ENCODE data around the gene EPHA2. TPM values are rescaled to one million over a fixed set of nuclear protein-coding genes. Genes with fewer than 3 reads are reported as not detected.
A peak's percentile ranks its signal among the peaks of the same experiment; 100 is the strongest.

EPHA2 gene
- total and polyA plus RNA-seq, 2 donors (not counting 1 experiment from before 2014, with no cell fraction given): 9.8 to 24.6 TPM

DNA sequence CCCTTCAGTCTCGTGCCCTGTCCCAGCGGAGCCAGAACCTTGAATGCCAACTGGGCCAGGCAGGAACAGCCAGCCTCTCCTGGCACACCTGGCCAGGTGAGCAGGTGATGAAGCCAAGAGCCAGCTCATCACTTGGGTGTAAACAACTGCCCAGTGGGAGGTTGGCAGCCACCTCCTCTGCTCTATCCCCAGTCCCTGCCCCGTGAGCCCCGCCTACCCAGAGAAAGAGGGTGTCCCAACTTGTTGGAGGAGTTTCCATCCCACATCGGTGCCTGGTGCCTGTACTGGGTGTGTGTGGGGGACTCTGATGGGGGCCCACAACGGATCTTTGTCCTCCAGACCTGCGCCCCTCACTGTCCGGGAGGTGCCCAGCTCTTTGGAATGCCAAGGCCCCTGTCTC, 64.6 kb downstream of the EPHA2 start:
- H3K9ac ChIP-seq (ENCODE audit: insufficient read depth, low read length): no peak overlapping the region
- no peaks in the 10 kb centered on the region for H3K36me3 ChIP-seq (ENCODE audit: control insufficient read depth, insufficient read depth, low read length)
- H3K27me3 ChIP-seq (ENCODE audit: control insufficient read depth, insufficient read depth, low read length): peaks cover 3% of the 10 kb centered on the region
- H3K4me2 ChIP-seq (ENCODE audit: extremely low read depth, insufficient read depth, low read length): no peak overlapping the region
- TF ChIP-seq, protein P1, sequence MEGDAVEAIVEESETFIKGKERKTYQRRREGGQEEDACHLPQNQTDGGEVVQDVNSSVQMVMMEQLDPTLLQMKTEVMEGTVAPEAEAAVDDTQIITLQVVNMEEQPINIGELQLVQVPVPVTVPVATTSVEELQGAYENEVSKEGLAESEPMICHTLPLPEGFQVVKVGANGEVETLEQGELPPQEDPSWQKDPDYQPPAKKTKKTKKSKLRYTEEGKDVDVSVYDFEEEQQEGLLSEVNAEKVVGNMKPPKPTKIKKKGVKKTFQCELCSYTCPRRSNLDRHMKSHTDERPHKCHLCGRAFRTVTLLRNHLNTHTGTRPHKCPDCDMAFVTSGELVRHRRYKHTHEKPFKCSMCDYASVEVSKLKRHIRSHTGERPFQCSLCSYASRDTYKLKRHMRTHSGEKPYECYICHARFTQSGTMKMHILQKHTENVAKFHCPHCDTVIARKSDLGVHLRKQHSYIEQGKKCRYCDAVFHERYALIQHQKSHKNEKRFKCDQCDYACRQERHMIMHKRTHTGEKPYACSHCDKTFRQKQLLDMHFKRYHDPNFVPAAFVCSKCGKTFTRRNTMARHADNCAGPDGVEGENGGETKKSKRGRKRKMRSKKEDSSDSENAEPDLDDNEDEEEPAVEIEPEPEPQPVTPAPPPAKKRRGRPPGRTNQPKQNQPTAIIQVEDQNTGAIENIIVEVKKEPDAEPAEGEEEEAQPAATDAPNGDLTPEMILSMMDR (conservative IDR thresholded peaks at IDR 0.05 in 1 of 2, IDR thresholded peaks at IDR 0.05 in 1 of 2; ENCODE audit: low read depth in 1 of 2, low read length in 2 of 2): no peak
- TF ChIP-seq EZH2 (IDR thresholded peaks at IDR 0.05; ENCODE audit: low read length, missing control alignments): no peak
- no peak overlapping the region for H3K4me3 ChIP-seq (replicated peaks in 1 of 4; ENCODE audit: control extremely low read depth in 1 of 4, insufficient read depth in 1 of 4, low read depth in 3 of 4, low read length in 4 of 4)
- no peak for DNase-seq (ENCODE audit: low read depth in 2 of 2)
- H2AFZ ChIP-seq (ENCODE audit: low read length): no peak overlapping the region
- no peaks in the 10 kb centered on the region for H3K4me1 ChIP-seq (ENCODE audit: control insufficient read depth, extremely low read depth, insufficient read depth, low read length)
- no peaks in the 10 kb centered on the region for H3K9me3 ChIP-seq (ENCODE audit: control insufficient read depth, insufficient read depth, low read depth, low read length)
- no peaks in the 10 kb centered on the region for H3K79me2 ChIP-seq (ENCODE audit: control insufficient read depth, insufficient read depth, low read length)
- no peak overlapping the region for H3K27ac ChIP-seq (ENCODE audit: insufficient read depth, low read length)
- no peaks in the 10 kb centered on the region for H4K20me1 ChIP-seq (ENCODE audit: control insufficient read depth, extremely low read depth, insufficient read depth, low read length)

DNA sequence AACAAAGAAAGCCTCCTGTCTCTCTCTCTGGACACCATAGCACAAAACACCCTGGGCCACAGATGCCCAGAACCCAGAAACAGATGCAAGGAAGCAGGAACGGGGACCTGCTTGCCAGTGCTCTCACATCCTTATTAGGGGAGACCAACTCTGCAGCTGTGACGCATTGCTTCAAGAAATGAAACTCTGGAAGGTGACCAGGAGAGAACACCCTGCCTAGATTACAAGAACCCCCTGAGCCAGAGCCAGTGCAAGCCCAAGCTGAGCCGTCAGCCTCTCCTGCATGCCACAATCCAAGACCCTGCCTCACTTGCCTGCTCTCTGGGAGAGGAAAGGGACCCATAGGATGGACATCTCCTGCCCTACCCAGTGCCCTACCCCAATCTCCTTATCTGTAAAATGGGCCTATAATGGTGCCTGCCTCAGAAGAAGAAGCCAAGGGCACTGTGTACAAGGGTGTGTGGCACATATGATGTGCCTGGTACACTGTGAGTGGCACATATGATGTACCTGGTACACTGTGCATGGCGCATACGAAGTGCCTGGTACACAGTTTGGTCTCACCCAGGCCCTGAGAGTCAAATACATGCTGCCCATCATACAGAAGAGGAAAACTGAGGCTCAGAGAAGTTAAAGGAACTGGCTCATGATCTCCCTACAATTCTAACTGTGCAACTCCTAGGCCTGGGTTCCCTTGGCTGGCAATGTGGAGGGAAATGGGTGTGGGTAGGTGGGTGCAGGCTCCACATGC, 65.6 kb downstream of the EPHA2 start:
- H3K27me3 ChIP-seq (ENCODE audit: control insufficient read depth, insufficient read depth, low read length): peaks cover 3% of the 10 kb centered on the region
- H4K20me1 ChIP-seq (ENCODE audit: control insufficient read depth, extremely low read depth, insufficient read depth, low read length): no peaks in the 10 kb centered on the region
- H3K9me3 ChIP-seq (ENCODE audit: control insufficient read depth, insufficient read depth, low read depth, low read length): no peaks in the 10 kb centered on the region
- no peak overlapping the region for H3K4me2 ChIP-seq (ENCODE audit: extremely low read depth, insufficient read depth, low read length)
- no peak overlapping the region for H2AFZ ChIP-seq (ENCODE audit: low read length)
- no peak overlapping the region for H3K27ac ChIP-seq (ENCODE audit: insufficient read depth, low read length)
- H3K9ac ChIP-seq (ENCODE audit: insufficient read depth, low read length): no peak overlapping the region
- no peak for TF ChIP-seq EZH2 (IDR thresholded peaks at IDR 0.05; ENCODE audit: low read length, missing control alignments)
- TF ChIP-seq, protein P1 (conservative IDR thresholded peaks at IDR 0.05 in 1 of 2, IDR thresholded peaks at IDR 0.05 in 1 of 2; ENCODE audit: low read depth in 1 of 2, low read length in 2 of 2): no peak
- H3K4me3 ChIP-seq (replicated peaks in 1 of 4; ENCODE audit: control extremely low read depth in 1 of 4, insufficient read depth in 1 of 4, low read depth in 3 of 4, low read length in 4 of 4): no peak overlapping the region
- no peaks in the 10 kb centered on the region for H3K4me1 ChIP-seq (ENCODE audit: control insufficient read depth, extremely low read depth, insufficient read depth, low read length)
- no peaks in the 10 kb centered on the region for H3K36me3 ChIP-seq (ENCODE audit: control insufficient read depth, insufficient read depth, low read length)
- no peak for DNase-seq (ENCODE audit: low read depth in 2 of 2)
- H3K79me2 ChIP-seq (ENCODE audit: control insufficient read depth, insufficient read depth, low read length): no peaks in the 10 kb centered on the region

DNA sequence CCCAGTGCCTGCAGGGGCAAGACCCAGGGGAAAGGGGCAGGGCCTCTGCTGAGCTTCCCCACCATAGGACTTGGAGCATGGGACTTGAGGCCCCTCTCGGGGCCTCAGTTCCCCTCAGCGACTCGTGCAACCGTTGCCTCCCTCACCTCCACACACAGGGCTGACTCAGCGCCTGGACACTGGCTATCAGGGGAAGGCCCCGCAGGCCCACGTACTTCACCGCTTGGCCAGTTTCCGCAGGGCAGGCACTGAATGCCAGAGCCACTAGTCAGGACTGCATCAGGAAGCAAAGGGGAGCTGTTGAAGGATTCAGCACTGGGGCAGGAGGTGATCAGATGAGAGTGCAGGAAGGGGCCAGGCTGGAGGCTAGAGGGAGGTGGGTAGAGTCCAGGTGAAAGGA, 66.9 kb downstream of the EPHA2 start:
- TF ChIP-seq, protein P1 (conservative IDR thresholded peaks at IDR 0.05 in 1 of 2, IDR thresholded peaks at IDR 0.05 in 1 of 2; ENCODE audit: low read depth in 1 of 2, low read length in 2 of 2): no peak
- TF ChIP-seq EZH2 (IDR thresholded peaks at IDR 0.05; ENCODE audit: low read length, missing control alignments): no peak
- Histone ChIP-seq H3K79me2 (ENCODE audit: control insufficient read depth, insufficient read depth, low read length) (no peaks in the 10 kb centered on the region), H4K20me1 (ENCODE audit: control insufficient read depth, extremely low read depth, insufficient read depth, low read length) (no peaks in the 10 kb centered on the region), H3K4me2 (ENCODE audit: extremely low read depth, insufficient read depth, low read length) (no peak overlapping the region), H2AFZ (ENCODE audit: low read length) (no peak overlapping the region), H3K27ac (ENCODE audit: insufficient read depth, low read length) (no peak overlapping the region), H3K9ac (ENCODE audit: insufficient read depth, low read length) (no peak overlapping the region), H3K27me3 (ENCODE audit: control insufficient read depth, insufficient read depth, low read length) (peaks cover 3% of the 10 kb centered on the region), H3K4me1 (ENCODE audit: control insufficient read depth, extremely low read depth, insufficient read depth, low read length) (no peaks in the 10 kb centered on the region), H3K36me3 (ENCODE audit: control insufficient read depth, insufficient read depth, low read length) (no peaks in the 10 kb centered on the region), H3K9me3 (ENCODE audit: control insufficient read depth, insufficient read depth, low read depth, low read length) (no peaks in the 10 kb centered on the region), H3K4me3 (replicated peaks in 1 of 4; ENCODE audit: control extremely low read depth in 1 of 4, insufficient read depth in 1 of 4, low read depth in 3 of 4, low read length in 4 of 4) (no peak overlapping the region)
- DNase-seq (ENCODE audit: low read depth in 2 of 2): peak; percentile 51 to 92

Measured in fibroblast of lung (primary cell).